Superior temporal gyrus (tissue), 1 donor: ENCODE measurements around the gene SLC27A6.
"Not testable (repeated sequence)": the region's sequence is repeated elsewhere in the genome, so short reads cannot be mapped to it uniquely, and the experiment has no call there.

Experiments used
- DNase-seq: peaks from one replicate; pipeline ENCODE4 v3.0.0-alpha.2; 2016; ENCODE audit errors: extremely low spot score

The SLC27A6 gene

DNA sequence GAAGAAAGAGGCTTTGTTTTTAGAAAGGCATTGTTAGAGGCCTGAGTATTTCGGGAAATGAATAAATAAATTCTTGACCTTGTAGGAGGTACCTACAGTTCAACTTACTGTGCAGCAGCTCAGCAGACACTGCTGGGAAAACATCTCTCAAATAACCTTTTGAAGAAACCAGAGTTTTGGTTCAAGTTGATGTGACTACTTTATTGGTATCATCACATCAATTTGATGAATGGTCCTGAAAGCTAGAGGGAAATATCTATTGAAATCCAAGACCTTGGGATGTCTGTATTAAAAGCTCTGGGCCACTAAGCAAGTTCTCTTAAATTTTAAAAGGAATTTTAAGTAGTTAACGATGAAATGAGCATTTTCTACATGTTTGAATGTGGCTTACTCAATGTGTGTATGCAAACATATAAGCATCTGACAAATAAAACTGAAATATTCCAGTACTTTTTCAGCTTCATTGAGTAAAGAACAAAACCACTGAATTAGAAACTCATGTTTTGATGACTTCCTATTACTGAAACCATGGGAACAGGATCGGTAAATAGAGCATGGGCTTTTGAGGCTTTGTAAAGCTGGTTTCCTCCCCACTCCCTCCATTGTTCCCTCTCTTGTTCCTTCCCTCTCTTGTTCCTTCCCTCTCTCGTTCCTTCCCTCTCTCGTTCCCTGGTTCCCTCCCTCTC is 36.7 kb downstream of the SLC27A6 start:
- no peak for DNase-seq

DNA sequence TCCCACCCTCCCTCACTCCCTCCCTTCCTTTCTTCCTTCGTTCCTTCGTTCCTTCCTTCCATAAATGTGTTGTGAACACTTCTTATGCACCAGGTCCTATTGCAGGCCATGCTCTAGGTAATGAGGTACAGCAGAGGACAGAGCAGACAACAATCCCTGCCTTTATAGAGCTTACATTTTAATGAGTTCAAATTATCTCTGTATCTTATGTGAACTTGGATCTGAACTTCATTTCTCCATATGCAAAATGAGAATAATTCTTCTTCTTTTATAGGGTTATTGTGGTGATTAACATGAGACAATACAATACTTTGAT is 37.2 kb downstream of the SLC27A6 start:
- no peak for DNase-seq

DNA sequence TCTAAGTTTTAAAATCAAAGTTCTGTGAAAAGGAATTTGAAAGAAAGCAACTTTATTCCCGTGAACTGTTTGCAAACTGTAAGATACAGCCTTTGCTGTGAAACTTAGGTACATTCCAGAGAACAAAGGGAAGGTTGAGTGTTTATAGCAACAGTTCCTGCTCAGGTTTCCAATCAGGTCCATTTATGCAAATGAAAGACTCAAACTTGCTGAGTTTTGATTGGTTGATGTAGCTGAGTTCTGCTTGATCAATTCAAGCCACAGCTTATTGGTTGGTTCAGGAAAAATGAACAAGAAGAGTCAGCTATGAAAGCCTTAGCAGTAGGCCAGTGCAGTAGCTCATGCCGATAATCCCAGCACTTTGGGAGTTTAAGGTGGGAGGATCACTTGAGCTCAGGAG is 37.9 kb downstream of the SLC27A6 start:
- DNase-seq, result no peak

DNA sequence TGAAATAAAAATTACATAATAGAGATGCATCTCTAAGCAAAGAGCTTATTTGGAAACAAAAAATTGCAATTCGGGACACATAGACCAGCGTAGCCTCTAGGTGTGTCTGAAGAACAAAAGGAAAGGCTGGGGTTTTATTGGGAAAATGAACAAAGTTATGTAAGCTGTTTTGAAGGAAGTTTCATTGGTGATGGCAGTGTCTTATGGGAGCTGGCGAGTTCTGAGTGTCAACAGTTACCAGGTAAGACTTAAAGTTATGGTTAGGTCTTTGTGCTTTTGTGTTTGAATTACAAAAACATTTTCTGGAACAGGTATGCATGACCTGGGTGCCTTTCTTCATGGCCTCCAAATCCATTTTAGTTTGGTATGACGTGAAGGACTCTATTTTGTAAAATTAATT is 48.9 kb downstream of the SLC27A6 start:
- DNase-seq, result no peak

- no peak for DNase-seq
Measured at GRCh38 chr5:129018837-129019236, 53.5 kb downstream of the SLC27A6 start.

DNA sequence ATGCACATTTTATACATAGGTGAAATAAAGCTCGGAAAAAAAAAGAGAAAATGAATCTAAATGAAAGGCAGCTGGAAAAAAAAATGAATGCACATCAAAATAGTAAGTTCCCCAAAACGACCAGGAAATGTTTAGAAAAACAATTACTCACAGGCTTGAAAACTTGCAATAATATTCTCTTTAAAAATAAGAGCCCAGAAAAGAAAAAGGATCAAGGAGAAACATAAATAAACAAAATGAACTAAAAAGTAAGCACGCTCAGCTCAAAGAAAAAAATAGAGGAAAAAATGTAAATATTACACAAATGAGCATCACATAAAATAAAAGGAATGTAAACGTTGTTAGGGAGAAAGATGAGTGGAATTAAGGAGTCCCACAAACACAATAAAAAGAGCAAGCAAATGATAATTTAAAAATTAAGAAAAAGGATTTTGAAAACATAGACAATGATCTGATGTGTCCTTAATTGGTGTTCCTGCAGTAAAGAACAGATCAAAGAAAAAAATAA is 54.2 kb downstream of the SLC27A6 start:
- no peak for DNase-seq

GRCh38 chr5:129020683-129021082 is 55.4 kb downstream of the SLC27A6 start:
- DNase-seq, result no peak

DNA sequence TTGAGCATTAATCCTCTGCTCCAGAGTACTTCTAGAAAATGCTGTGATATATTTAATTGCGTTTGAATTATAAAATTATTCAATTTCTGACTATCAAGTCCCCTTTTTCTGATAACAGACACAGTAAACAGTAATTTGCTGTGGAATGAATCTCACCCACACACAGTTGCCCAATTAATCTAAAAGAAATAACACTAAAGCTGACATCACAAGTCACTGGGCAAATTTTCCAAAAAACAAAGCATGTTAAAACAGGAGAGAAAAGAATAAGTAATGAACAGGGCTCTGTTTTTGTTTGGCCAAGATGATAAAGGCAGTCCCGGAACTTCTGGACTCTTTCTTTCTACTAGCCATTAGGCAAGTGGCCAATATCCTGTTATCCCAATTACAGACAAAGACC is 56.5 kb downstream of the SLC27A6 start:
- no peak for DNase-seq

DNA sequence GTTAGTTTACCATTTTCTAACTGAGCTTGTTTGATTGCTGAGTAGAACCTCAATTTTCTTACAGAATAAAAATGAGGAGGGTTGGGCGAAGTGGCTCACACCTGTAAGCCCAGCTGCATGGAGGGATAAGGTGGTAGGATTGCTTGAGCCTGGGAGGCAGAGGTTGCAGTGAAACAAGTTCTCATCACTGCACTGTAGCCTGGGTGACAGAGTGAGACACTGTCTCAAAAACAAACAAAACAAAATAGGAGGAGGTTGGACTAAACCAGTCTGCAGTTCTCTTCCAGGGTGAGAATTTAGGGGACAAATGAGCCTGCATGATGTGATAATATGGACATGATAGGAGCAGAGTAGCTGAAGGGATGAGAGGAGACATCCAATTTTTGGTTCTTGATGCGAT is 57.3 kb downstream of the SLC27A6 start:
- DNase-seq, result no peak

DNA sequence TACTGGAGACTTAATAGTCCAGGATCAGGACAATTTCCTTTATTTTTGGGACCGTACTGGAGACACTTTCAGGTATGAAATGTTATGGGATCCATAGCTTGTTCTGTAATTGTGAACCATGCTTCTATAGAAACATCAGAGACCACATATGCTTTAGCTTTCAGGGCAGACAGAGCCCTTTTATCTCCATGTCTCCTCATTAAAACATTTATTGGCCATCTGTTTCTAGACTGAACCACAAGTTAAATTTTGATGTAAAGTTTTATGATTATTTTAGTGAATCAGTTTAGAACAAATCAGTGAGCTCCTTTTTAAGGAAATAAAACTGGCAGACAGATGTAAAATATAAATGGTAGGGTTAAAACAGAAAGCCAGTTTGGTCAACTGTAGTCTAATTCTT is 62.0 kb downstream of the SLC27A6 start:
- no peak for DNase-seq

DNA sequence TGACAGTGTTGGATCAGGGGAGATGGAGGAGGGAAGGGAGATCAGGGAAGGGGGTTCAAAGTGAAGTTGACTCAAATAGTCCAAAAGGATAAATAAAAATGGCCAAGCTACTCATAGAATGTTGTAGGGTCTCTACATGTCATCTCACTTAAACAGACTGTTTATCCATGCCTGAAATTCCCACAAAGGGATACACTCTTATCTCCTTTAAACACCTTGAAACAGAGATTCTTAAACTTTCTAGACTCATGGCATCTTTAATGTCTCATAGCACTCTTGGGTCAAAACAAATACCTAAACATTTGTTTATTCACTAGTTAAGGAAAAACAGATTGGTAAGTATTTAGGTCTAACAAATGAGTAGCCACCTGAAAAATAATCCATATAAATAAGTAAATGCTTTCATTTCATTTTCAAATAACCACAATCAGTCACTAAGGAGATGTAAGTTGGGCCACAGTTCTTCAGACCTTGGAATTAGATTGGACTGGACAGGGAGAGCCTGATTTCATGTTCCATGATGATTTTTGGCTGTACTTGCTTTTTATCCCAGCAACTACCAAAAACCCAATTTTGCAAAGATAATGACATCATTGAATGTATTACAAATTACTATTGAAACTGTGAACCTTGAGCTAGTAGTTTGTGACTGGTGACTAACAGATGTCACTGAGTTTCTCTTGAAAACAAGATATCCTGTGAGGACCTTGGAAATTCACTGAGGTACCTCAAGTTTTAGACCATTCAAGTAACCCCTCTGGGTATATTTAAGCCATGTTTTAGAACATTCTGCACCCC is 66.8 kb downstream of the SLC27A6 start:
- no peak for DNase-seq

DNA sequence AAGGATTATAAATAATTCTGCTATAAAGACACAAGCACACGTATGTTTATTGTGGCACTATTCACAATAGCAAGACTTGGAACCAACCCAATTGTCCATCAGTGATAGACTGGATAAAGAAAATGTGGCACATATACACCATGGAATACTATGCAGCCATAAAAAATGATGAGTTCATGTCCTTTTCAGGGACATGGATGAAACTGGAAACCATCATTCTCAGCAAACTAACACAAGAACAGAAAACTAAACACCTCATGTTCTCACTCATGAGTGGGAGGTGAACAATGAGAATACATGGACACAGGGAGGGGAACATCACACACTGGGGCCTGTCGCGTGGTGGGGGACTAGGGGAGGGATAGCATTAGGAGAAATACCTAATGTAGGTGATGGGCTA is 71.0 kb downstream of the SLC27A6 start:
- not testable (repeated sequence) for DNase-seq

DNA sequence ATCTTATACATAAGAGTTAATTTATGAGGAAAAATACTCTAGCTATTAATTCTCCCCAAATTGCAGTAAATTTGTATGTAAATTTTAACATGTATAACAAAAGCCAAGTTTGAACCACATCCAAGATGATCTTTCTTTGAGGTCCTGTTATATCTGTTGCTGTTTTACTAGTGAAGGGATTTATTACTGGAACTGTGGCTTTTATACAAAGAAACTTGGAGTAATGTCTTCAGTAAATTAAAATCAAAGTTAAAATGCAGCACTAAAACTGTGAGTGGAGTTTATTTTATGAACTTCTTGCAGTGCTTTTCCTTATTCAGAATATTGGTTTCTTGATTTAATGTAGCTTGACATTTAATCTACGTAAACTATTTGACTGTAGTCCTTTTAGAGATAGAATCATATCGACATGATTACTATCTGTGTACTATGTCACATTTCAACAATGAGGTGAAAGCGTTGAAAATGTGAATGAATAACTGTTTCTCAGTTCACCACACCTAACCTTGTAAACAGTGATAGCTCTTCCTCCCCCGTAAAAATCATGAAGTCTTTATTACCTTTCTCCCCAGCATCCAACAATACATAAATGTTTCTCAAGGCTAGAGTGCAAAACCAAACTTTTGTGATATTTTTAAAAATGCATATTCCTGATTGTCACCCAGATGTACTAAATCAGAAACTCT is 76.1 kb downstream of the SLC27A6 start:
- no peak for DNase-seq

DNA sequence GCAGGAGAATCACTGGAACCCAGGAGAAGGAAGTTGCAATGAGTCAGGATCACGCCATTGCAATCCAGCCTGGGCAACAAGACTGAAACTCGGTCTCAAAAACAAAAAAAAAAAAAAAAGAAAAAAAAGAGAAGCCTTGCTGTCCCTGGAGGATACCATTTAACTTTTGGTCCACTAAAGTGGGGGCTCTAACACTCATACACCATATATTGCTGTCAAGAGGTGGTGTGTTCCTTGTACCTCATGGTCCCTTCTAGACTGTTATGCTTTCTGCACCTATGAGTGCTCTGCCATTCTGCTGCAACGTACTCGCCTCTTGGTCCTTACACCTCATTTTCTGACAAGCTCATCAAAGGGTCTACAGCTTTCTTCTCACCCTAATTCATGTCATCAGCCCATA is 77.0 kb downstream of the SLC27A6 start:
- DNase-seq, result no peak

GRCh38 chr5:129043894-129044293 is 78.6 kb downstream of the SLC27A6 start:
- no peak for DNase-seq

- DNase-seq, result no peak
Measured at GRCh38 chr5:129046151-129046550, 80.9 kb downstream of the SLC27A6 start.

DNA sequence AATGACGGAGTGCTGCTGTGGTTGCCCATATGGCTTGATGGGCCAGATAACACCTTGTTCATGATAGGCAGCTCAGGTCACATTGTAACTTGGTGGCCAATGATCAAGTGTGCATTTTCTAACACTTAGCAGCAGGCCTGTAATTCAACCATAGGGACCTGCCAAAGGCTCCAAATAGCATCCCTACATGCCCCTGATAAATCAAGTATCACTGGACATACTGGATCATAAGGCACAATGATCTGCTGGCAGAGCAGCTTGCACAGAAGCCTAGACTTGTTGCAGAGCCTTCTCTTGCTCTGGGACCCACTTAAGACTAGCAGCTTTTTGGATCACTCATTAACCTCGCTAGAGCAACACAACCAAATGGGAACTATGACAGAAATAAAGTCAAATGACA is 83.2 kb downstream of the SLC27A6 start:
- DNase-seq, result no peak

DNA sequence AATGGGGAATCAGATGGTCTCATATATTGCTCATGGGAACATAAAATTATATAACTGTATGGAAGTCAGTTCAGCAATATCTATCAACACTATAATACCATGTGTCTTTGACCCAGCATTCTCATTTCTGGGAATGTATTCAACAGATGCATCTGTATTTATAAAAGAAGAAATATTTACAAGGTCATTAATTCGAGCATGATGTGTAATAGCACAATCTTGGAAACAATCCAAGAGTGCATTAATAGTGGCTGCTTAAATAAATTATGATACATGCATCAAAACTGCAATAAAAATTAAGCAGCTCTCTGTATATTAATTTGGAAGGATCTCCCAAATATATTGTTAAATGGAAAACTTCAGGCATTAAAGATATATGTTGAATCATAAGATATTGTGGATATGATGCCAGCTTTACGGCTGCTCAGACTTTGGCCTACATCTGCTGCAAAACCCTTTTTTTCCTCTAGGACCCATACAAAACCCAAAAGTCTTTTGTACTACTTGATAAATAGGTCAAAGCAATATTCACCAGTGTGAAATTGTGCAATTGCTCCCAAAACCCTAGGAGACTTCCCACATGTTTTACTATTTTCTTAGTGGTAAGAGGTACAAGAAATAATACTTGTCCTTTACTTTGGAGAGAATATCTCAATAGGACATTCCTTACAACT is 84.0 kb downstream of the SLC27A6 start:
- DNase-seq, result no peak

- DNase-seq, result no peak
Measured at GRCh38 chr5:129051283-129051682, 86.0 kb downstream of the SLC27A6 start.

DNA sequence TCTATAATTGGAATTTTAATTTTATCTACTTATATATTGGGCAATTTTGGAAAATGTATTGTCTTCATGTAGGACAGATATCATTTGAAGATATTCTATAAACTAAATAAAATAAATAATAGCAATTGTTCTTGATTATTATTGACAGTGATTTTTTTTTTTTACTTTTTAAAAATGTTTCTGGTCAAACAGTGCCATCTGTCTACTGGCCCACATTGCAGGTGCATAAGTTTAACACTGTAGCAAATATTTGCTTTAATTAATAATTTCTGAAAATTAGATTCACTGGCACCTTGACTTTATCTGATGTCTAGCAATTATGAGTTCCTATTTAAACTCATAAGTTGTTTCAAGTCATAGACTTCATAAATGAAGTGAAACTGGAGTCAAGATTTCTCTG is 88.2 kb downstream of the SLC27A6 start:
- DNase-seq, result no peak

- DNase-seq, result no peak
Measured at GRCh38 chr5:129057329-129057728, 92.0 kb downstream of the SLC27A6 start.

- DNase-seq, result no peak
Measured at GRCh38 chr5:129061849-129062248, 96.6 kb downstream of the SLC27A6 start.
